CD4-positive, alpha-beta T cell treated with Interferon alpha-2 for 1 hour (primary cell): ENCODE results near the gene IMP4.

Source experiments
- DNase-seq, 2 donors: peaks; one replicate each; pipeline ENCODE4 v3.0.0-alpha.2; 2020 to 2022

The IMP4 gene

GRCh38 chr2:130336877-130337734 is 5.6 kb upstream of the IMP4 start:
- peak; percentile 56 to 57 for DNase-seq

GRCh38 chr2:130337735-130338325 is 4.9 kb upstream of the IMP4 start:
- DNase-seq: no peak

- no peak for DNase-seq
Observed at GRCh38 chr2:130338793-130339345, 3.8 kb upstream of the IMP4 start.

GRCh38 chr2:130339885-130340745 is 2.6 kb upstream of the IMP4 start:
- DNase-seq: no peak

GRCh38 chr2:130341562-130342019 is 1.1 kb upstream of the IMP4 start:
- peak in 1 of 2 donors; percentile 34 for DNase-seq

GRCh38 chr2:130342020-130342532 is 621 bp upstream of the IMP4 start:
- peak; percentile 87 to 90 for DNase-seq

- DNase-seq: no peak
Observed at GRCh38 chr2:130344578-130344977, 1.9 kb downstream of the IMP4 start.

- DNase-seq: no peak
Observed at GRCh38 chr2:130345091-130345490, 2.4 kb downstream of the IMP4 start.

- DNase-seq: no peak
Observed at GRCh38 chr2:130345611-130346010, 2.9 kb downstream of the IMP4 start.

- no peak for DNase-seq
Observed at GRCh38 chr2:130346041-130346740, 3.5 kb downstream of the IMP4 start.

GRCh38 chr2:130346741-130347066 is 4.0 kb downstream of the IMP4 start:
- DNase-seq: no peak

- no peak for DNase-seq
Observed at GRCh38 chr2:130347220-130347925, 4.7 kb downstream of the IMP4 start.

- no peak for DNase-seq
Observed at GRCh38 chr2:130349174-130349573, 6.5 kb downstream of the IMP4 start.

- DNase-seq: no peak
Observed at GRCh38 chr2:130351711-130352110, 9.0 kb downstream of the IMP4 start.

- DNase-seq: no peak
Observed at GRCh38 chr2:130352237-130352636, 9.5 kb downstream of the IMP4 start.

GRCh38 chr2:130353291-130354138 is 10.8 kb downstream of the IMP4 start:
- DNase-seq: no peak

GRCh38 chr2:130354139-130354428 is 11.4 kb downstream of the IMP4 start:
- no peak for DNase-seq

- no peak for DNase-seq
Observed at GRCh38 chr2:130355172-130355577, 12.5 kb downstream of the IMP4 start.

GRCh38 chr2:130355578-130356431 is 13.1 kb downstream of the IMP4 start, which contains the start of gene PTPN18:
Gene PTPN18 (plus strand): TSS chr2:130356056. CDS start chr2:130356108, 52 bp downstream.
- peak; percentile 64 to 69 for DNase-seq

- no peak for DNase-seq
Observed at GRCh38 chr2:130357864-130358263, 15.2 kb downstream of the IMP4 start.
